Right lobe of liver (tissue), 6 donors: ENCODE results near the gene DVL2. TPM values are rescaled to one million over a fixed set of nuclear protein-coding genes. Genes with fewer than 3 reads are reported as not detected.

ENCODE experiments used
- ATAC-seq, 4 donors: fragments of 200-7000 bp; cut with Tn5 transposase; one replicate each; pipeline ENCODE4 v1.9.1; 2020; ENCODE audit warnings: mild to moderate bottlenecking in 4 of 4, moderate library complexity in 4 of 4
- DNase-seq, 3 donors: peaks; one replicate each; pipeline ENCODE4 v3.0.0-alpha.2; 2020
- H3K27ac ChIP-seq, 3 donors: fragments of 200-600 bp; one replicate each; pipeline ENCODE4 v1.8.0; 2022
- H3K27me3 ChIP-seq, 2 donors: fragments of 200-600 bp; one replicate each; pipeline ENCODE4 v1.8.0; 2022
- H3K36me3 ChIP-seq, 4 donors: fragments of 200-600 bp; sonication (generic) in 1 of 4; one replicate each; pipeline versions ENCODE4 v1.5.1 to v1.8.0; 2017 to 2022; ENCODE audit warnings: control low read depth in 1 of 4
- H3K4me1 ChIP-seq, 4 donors: fragments of 200-600 bp; sonication (generic) in 1 of 4; one replicate each; pipeline versions ENCODE4 v1.5.1 to v1.8.0; 2017 to 2022; ENCODE audit warnings: control low read depth in 1 of 4
- H3K4me3 ChIP-seq, 3 donors: fragments of 200-600 bp; one replicate each; pipeline ENCODE4 v1.8.0; 2022
- H3K9me3 ChIP-seq, 4 donors: fragments of 200-600 bp; sonication (generic) in 1 of 4; one replicate each; pipeline versions ENCODE4 v1.5.1 to v1.8.0; 2017 to 2022; ENCODE audit warnings: control low read depth in 1 of 4
- CTCF ChIP-seq, 4 donors: fragments of 200-600 bp in 3 of 4; fragments of 450-650 bp in 1 of 4; IDR thresholded peaks; one replicate each; pipeline versions ENCODE4 v1.5.1 to v1.8.0; 2016 to 2022; ENCODE audit warnings: antibody characterized with exemption in 4 of 4, mild to moderate bottlenecking in 2 of 4
- POLR2A ChIP-seq: fragments of 450-650 bp; IDR thresholded peaks from one replicate; pipeline ENCODE4 v1.6.1; 2017; ENCODE audit warnings: antibody characterized with exemption, mild to moderate bottlenecking
- WGBS: methylation state at CpG from one replicate; pipeline ENCODE4 v1.1.6; 2018; ENCODE audit warnings: low coverage, low lambda C conversion rate; ENCODE audit not compliant: insufficient coverage; ENCODE audit errors: missing lambda C conversion rate; 5-methylcytosine and 5-hydroxymethylcytosine counted together
- intact Hi-C, 2 donors: fragments of 100-400 bp; cut with DNase I; formaldehyde crosslinking; loops; one replicate each; pipeline versions ENCODE4 v1.11.2 to v1.14.1; 2022
- total RNA-seq, 6 experiments: library from RNA; depleted of rRNA in 2 of 6; stranded (reverse); fragments of >200 nt in 2 of 6; fragmentation: NEBNext Ultra II Directional in 3 of 6; extraction: Animal tissue kit (Norgen Biotek cat#: 25700) in 3 of 6; gene quantifications; one replicate each; pipeline versions ENCODE4 v1.1.0 to v1.2.4, GENCODE V29; 2016 to 2023
- donor health status: DM: no; HTN: yes; CAD: no.
- donor health status: DM: no; HTN: no; CAD: no.
- donor health status: DM: no; HTN: no; CAD: no.
- donor health status: DM: no; HTN: yes; CAD: no.
- donor health status: DM: no; HTN: yes; CAD: no.

The DVL2 gene
- total RNA-seq, 6 experiments from 2014 or later, result 9.6 to 13.5 (median 12.8) TPM

- no peak overlapping the region for H3K4me3 ChIP-seq
- peaks cover 0 to 5% (median 0%) of the 10 kb centered on the region in 4 donors for H3K4me1 ChIP-seq
- H3K27me3 ChIP-seq, result no peaks in the 10 kb centered on the region
- TF ChIP-seq CTCF (IDR thresholded peaks at IDR 0.05), result no peak
- TF ChIP-seq POLR2A, result no peak
- no peak for ATAC-seq
- no peak overlapping the region for H3K27ac ChIP-seq
- WGBS, result 100% methylated on average over 3 of the region's 16 CpGs
- peaks cover 0 to 5% (median 0%) of the 10 kb centered on the region in 4 donors for H3K36me3 ChIP-seq
- DNase-seq, result no peak
- intact Hi-C loops, result no loop called here
- H3K9me3 ChIP-seq, result no peaks in the 10 kb centered on the region
Measured at GRCh38 chr17:7203391-7203790, 30.9 kb downstream of the DVL2 start.

GRCh38 chr17:7196651-7197401, 37.5 kb downstream of the DVL2 start:
- Histone ChIP-seq H3K9me3 (no peaks in the 10 kb centered on the region), H3K27ac (no peak overlapping the region), H3K27me3 (no peaks in the 10 kb centered on the region), H3K4me1 (no peaks in the 10 kb centered on the region), H3K36me3 (no peaks in the 10 kb centered on the region), H3K4me3 (no peak overlapping the region)
- peak in 2 of 3 donors; percentile 40 to 43 for DNase-seq
- TF ChIP-seq CTCF (IDR thresholded peaks at IDR 0.05), result no peak
- TF ChIP-seq POLR2A, result no peak
- 89% methylated on average over 6 of the region's 22 CpGs for WGBS
- intact Hi-C loops, result no loop called here
- ATAC-seq, result no peak

- ATAC-seq (no peak), DNase-seq (peak in 1 of 3 donors; percentile 17)
- intact Hi-C loops, result no loop called here
- TF ChIP-seq POLR2A, result no peak
- no peak for TF ChIP-seq CTCF (IDR thresholded peaks at IDR 0.05)
- H3K9me3 ChIP-seq, result no peaks in the 10 kb centered on the region
- H3K4me1 ChIP-seq, result no peaks in the 10 kb centered on the region
- no peaks in the 10 kb centered on the region for H3K36me3 ChIP-seq
- H3K27me3 ChIP-seq, result no peaks in the 10 kb centered on the region
- H3K4me3 ChIP-seq, result no peak overlapping the region
- no peak overlapping the region for H3K27ac ChIP-seq
- WGBS, result 60% methylated on average over 1 of the region's 12 CpGs
Measured at GRCh38 chr17:7195971-7196370, 38.3 kb downstream of the DVL2 start.

GRCh38 chr17:7192271-7192937, 41.9 kb downstream of the DVL2 start:
- H3K36me3 ChIP-seq, result no peaks in the 10 kb centered on the region
- no peaks in the 10 kb centered on the region for H3K27me3 ChIP-seq
- no peaks in the 10 kb centered on the region for H3K4me1 ChIP-seq
- no peak overlapping the region for H3K4me3 ChIP-seq
- WGBS, result 82% methylated on average over 10 of the region's 12 CpGs
- no peaks in the 10 kb centered on the region for H3K9me3 ChIP-seq
- no peak overlapping the region for H3K27ac ChIP-seq
- TF ChIP-seq POLR2A (no peak), CTCF (IDR thresholded peaks at IDR 0.05) (no peak)
- DNase-seq, result peak in 1 of 3 donors; percentile 31
- intact Hi-C loops, result no loop called here
- ATAC-seq, result no peak
